CD14-positive monocyte (primary cell): ENCODE measurements around the gene MYO7B. TPM values are rescaled to one million over a fixed set of nuclear protein-coding genes. Genes with fewer than 3 reads are reported as not detected.
A peak's percentile ranks its signal among the peaks of the same experiment; 100 is the strongest.

Experiments
- DNase-seq, 3 donors: peaks; one replicate each; pipeline ENCODE4 v3.0.0-alpha.2; 2011 to 2022
- H2AFZ ChIP-seq: 2 replicates; pipeline ENCODE4 v1.6.0; 2012; ENCODE audit warnings: mild to moderate bottlenecking, low read depth, low read length, inconsistent platforms; ENCODE audit not compliant: insufficient read depth, poor library complexity, severe bottlenecking
- H3K27ac ChIP-seq, 2 donors: 1 replicate in 1 of 2; 2 replicates in 1 of 2; pipeline ENCODE4 v1.5.1; 2012 to 2013; ENCODE audit warnings: low read length in 2 of 2, control low read depth in 1 of 2, inconsistent platforms in 1 of 2, low read depth in 1 of 2, mild to moderate bottlenecking in 1 of 2
- H3K27me3 ChIP-seq, 2 donors: one replicate each; pipeline versions ENCODE4 v1.6.0 to v1.6.1; 2011 to 2013; ENCODE audit warnings: low read length in 2 of 2; ENCODE audit not compliant: control insufficient read depth in 2 of 2, insufficient read depth in 2 of 2
- H3K36me3 ChIP-seq, 2 donors: replicated peaks in 1 of 2; 1 replicate in 1 of 2; 2 replicates in 1 of 2; pipeline versions ENCODE4 v1.5.1 to v1.6.1; 2012 to 2013; ENCODE audit warnings: low read length in 2 of 2, control low read depth in 1 of 2, inconsistent platforms in 1 of 2, mild to moderate bottlenecking in 1 of 2; ENCODE audit not compliant: insufficient read depth in 2 of 2, control insufficient read depth in 1 of 2
- H3K4me1 ChIP-seq, 2 donors: 1 replicate in 1 of 2; 2 replicates in 1 of 2; pipeline versions ENCODE4 v1.5.1 to v1.6.1; 2012 to 2013; ENCODE audit warnings: low read length in 2 of 2, control low read depth in 1 of 2, inconsistent platforms in 1 of 2, mild to moderate bottlenecking in 1 of 2, moderate library complexity in 1 of 2; ENCODE audit not compliant: insufficient read depth in 2 of 2, control insufficient read depth in 1 of 2
- H3K4me2 ChIP-seq: replicated peaks from 2 replicates; pipeline ENCODE3; 2012; ENCODE audit warnings: low read length, moderate library complexity, mild to moderate bottlenecking; ENCODE audit not compliant: poor library complexity, severe bottlenecking; ENCODE audit errors: extremely low read depth
- H3K4me3 ChIP-seq, 3 experiments: fragments of 200-600 bp in 1 of 3; sonication (generic) in 1 of 3; replicated peaks in 1 of 3; 1 replicate in 2 of 3; 2 replicates in 1 of 3; pipeline ENCODE4 v1.5.1; 2011 to 2013; ENCODE audit warnings: low read length in 3 of 3, mild to moderate bottlenecking in 3 of 3, control low read depth in 2 of 3, low read depth in 2 of 3, inconsistent platforms in 1 of 3, moderate library complexity in 1 of 3
- H3K79me2 ChIP-seq: 2 replicates; pipeline ENCODE4 v1.6.0; 2012; ENCODE audit warnings: mild to moderate bottlenecking, control low read depth, inconsistent platforms, low read length, moderate library complexity; ENCODE audit not compliant: insufficient read depth
- H3K9ac ChIP-seq: 2 replicates; pipeline ENCODE4 v1.6.0; 2017; ENCODE audit warnings: low read length, mild to moderate bottlenecking; ENCODE audit not compliant: insufficient read depth, poor library complexity, severe bottlenecking
- H3K9me3 ChIP-seq, 2 donors: replicated peaks in 1 of 2; 1 replicate in 1 of 2; 2 replicates in 1 of 2; pipeline versions ENCODE4 v1.5.1 to v1.6.1; 2012 to 2013; ENCODE audit warnings: low read length in 2 of 2, control low read depth in 1 of 2; ENCODE audit not compliant: control insufficient read depth in 1 of 2, insufficient read depth in 1 of 2
- H4K20me1 ChIP-seq: 2 replicates; pipeline ENCODE4 v1.6.0; 2012; ENCODE audit warnings: mild to moderate bottlenecking, low read length, control low read depth, moderate library complexity; ENCODE audit not compliant: insufficient read depth
- H3K27ac Mint-ChIP-seq, 7 donors: one replicate each; pipeline ENCODE4 v1.8.0; 2020; ENCODE audit warnings: mild to moderate bottlenecking in 7 of 7, mixed read lengths in 7 of 7, moderate library complexity in 6 of 7, inconsistent platforms in 2 of 7
- H3K27me3 Mint-ChIP-seq, 3 donors: one replicate each; pipeline ENCODE4 v1.8.0; 2021 to 2022; ENCODE audit warnings: low read depth in 3 of 3, mild to moderate bottlenecking in 3 of 3, mixed read lengths in 3 of 3, moderate library complexity in 3 of 3, inconsistent platforms in 1 of 3
- H3K36me3 Mint-ChIP-seq, 2 donors: one replicate each; pipeline ENCODE4 v1.8.0; 2020; ENCODE audit warnings: mixed read lengths in 2 of 2, inconsistent platforms in 1 of 2, mild to moderate bottlenecking in 1 of 2
- H3K4me1 Mint-ChIP-seq: one replicate; pipeline ENCODE4 v1.8.0; 2020; ENCODE audit warnings: mild to moderate bottlenecking, mixed read lengths
- H3K4me3 Mint-ChIP-seq, 2 donors: one replicate each; pipeline ENCODE4 v1.8.0; 2020; ENCODE audit warnings: mild to moderate bottlenecking in 2 of 2, mixed read lengths in 2 of 2, moderate library complexity in 1 of 2
- H3K9me3 Mint-ChIP-seq, 7 donors: one replicate each; pipeline ENCODE4 v1.8.0; 2020 to 2022; ENCODE audit warnings: mixed read lengths in 7 of 7, mild to moderate bottlenecking in 6 of 7, moderate library complexity in 6 of 7, inconsistent platforms in 2 of 7
- WGBS: methylation state at CpG from one replicate; pipeline ENCODE4 v1.1.5; 2013; ENCODE audit warnings: missing lambda C conversion rate; ENCODE audit not compliant: insufficient coverage; 5-methylcytosine and 5-hydroxymethylcytosine counted together
- intact Hi-C, 2 donors: fragments of 100-400 bp; cut with micrococcal nuclease; formaldehyde crosslinking; loops; one replicate each; pipeline versions ENCODE4 v1.15.0 to v1.15.1; 2023
- polyA plus RNA-seq, 3 donors: library from polyadenylated mRNA; depleted of rRNA in 1 of 3; unstranded in 2 of 3; stranded (reverse) in 1 of 3; fragments of 300-500 nt in 2 of 3; fragments of >200 nt in 1 of 3; fragmentation: Illumina TruSeq in 2 of 3; gene quantifications; 1 replicate in 2 of 3; 2 replicates in 1 of 3; pipeline ENCODE4 v1.2.3, GENCODE V29; 2012 to 2021
- TF ChIP-seq, protein P1 (sequence below): fragments of 200-600 bp; IDR thresholded peaks from one replicate; pipeline ENCODE4 v1.8.0; 2022; ENCODE audit warnings: antibody characterized with exemption, mild to moderate bottlenecking

Gene MYO7B
- polyA plus RNA-seq, 3 donors, result 7.3 to 9.8 (median 9.0) TPM

DNA sequence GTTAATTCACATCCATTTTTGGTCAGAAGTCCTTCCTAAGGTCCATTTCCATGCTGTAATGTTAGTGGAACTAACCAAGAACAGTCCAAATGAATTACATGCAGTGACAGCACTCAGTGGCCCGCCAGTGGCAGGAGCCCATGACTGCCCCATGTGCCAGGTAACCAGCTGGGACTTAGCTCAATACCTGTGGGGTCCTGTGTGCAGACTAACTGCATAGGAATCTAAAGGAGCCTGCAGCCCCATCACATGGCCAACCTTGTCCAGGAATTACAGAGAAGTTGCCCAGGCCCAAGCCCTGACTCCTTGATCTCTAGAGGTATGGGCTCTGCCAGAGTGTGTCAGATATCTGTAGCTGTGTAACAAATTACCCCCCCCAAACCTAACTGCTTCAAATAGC lies 75.1 kb downstream of the MYO7B start:
- peaks cover 16 to 29% (median 24%) of the 10 kb centered on the region in 7 donors for H3K9me3 Mint-ChIP-seq
- Histone ChIP-seq H3K9me3 (peaks cover 6 to 25% of the 10 kb centered on the region in 2 donors), H3K4me3 (no peak overlapping the region), H3K4me2 (no peak overlapping the region), H3K27ac (no peak overlapping the region), H3K36me3 (no peaks in the 10 kb centered on the region), H4K20me1 (no peaks in the 10 kb centered on the region), H3K27me3 (no peaks in the 10 kb centered on the region), H3K4me1 (no peaks in the 10 kb centered on the region), H3K79me2 (no peaks in the 10 kb centered on the region), H3K9ac (no peak overlapping the region), H2AFZ (no peak overlapping the region)
- WGBS, result 100% methylated on average over 1 of the region's 1 CpG
- peaks cover 1% of the 10 kb centered on the region for H3K4me1 Mint-ChIP-seq
- peaks cover under 1 to 3% (median 1%) of the 10 kb centered on the region in 3 donors for H3K27me3 Mint-ChIP-seq
- no peak for DNase-seq
- H3K4me3 Mint-ChIP-seq, result no peak overlapping the region
- intact Hi-C loops, result no loop called here
- TF ChIP-seq, protein P1, sequence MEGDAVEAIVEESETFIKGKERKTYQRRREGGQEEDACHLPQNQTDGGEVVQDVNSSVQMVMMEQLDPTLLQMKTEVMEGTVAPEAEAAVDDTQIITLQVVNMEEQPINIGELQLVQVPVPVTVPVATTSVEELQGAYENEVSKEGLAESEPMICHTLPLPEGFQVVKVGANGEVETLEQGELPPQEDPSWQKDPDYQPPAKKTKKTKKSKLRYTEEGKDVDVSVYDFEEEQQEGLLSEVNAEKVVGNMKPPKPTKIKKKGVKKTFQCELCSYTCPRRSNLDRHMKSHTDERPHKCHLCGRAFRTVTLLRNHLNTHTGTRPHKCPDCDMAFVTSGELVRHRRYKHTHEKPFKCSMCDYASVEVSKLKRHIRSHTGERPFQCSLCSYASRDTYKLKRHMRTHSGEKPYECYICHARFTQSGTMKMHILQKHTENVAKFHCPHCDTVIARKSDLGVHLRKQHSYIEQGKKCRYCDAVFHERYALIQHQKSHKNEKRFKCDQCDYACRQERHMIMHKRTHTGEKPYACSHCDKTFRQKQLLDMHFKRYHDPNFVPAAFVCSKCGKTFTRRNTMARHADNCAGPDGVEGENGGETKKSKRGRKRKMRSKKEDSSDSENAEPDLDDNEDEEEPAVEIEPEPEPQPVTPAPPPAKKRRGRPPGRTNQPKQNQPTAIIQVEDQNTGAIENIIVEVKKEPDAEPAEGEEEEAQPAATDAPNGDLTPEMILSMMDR, result no peak
- peak overlapping the region in 1 of 7 donors; percentile 20 for H3K27ac Mint-ChIP-seq
- H3K36me3 Mint-ChIP-seq, result peaks cover 0 to 11% of the 10 kb centered on the region in 2 donors

DNA sequence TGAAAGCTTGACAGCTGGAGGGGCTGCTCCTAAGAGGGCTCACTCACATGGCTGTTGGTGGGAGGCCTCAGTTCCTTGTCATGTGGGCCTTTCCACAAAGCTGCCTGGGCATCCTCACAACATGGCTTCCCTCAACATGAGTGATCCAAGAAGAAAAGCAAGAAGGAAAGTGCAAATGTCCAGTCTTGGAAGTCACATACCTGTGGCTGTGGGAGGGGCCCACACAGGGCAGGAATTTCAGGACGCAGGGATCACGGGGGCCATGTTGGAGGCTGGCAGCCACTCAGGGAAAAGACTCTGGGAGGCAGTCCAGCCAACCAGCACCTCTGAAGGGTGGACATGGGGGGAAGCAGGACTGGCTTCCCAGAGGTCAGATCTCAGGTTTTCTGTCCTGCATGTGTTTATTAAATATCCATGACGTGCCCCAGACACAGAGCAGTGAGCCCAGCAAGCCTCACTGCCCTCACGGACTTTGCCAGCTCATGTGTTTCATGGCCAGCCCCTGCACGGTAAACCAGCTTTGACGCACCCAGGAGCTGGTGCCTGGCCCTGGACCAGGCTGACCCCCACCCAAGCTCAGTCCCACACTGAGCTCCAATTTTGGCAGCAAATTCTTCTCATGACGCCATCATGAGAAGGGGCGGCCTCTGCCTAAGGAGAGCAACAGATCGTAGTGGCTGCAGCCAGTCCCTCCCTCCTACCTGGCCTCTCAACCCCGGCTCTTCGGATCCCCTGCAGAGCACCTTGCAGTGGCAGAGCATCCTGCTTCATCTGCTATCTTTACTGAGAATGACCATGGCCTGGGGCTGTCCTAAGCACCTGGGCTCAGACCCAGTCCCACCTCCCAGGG lies 75.8 kb downstream of the MYO7B start:
- Mint-ChIP-seq H3K36me3 (peaks cover 0 to 11% of the 10 kb centered on the region in 2 donors), H3K27me3 (peaks cover 1 to 6% (median 1%) of the 10 kb centered on the region in 3 donors), H3K27ac (no peak overlapping the region), H3K4me3 (no peak overlapping the region), H3K9me3 (peaks cover 16 to 29% (median 24%) of the 10 kb centered on the region in 7 donors), H3K4me1 (peaks cover 6% of the 10 kb centered on the region)
- Histone ChIP-seq H3K9ac (no peak overlapping the region), H3K4me1 (no peaks in the 10 kb centered on the region), H4K20me1 (no peaks in the 10 kb centered on the region), H3K4me3 (no peak overlapping the region), H3K9me3 (peaks cover 6 to 25% of the 10 kb centered on the region in 2 donors), H3K4me2 (no peak overlapping the region), H3K27me3 (no peaks in the 10 kb centered on the region), H3K36me3 (no peaks in the 10 kb centered on the region), H3K27ac (no peak overlapping the region), H2AFZ (no peak overlapping the region), H3K79me2 (no peaks in the 10 kb centered on the region)
- no peak for DNase-seq
- TF ChIP-seq, protein P1, result no peak
- 98% methylated on average over 10 of the region's 11 CpGs for WGBS
- intact Hi-C loops, result no loop called here
